B cell (primary cell): ENCODE results near the gene ENPP7.

Experiments used
- EZH2 ChIP-seq: IDR thresholded peaks from 2 replicates; pipeline ENCODE4 v1.6.1; 2012; ENCODE audit warnings: borderline replicate concordance, low read depth, mild to moderate bottlenecking, moderate library complexity, low read length; ENCODE audit not compliant: insufficient read depth, poor library complexity, severe bottlenecking
- TF ChIP-seq, protein P1 (sequence below): fragments of 200-600 bp; IDR thresholded peaks from one replicate; pipeline ENCODE4 v1.8.0; 2022; ENCODE audit warnings: antibody characterized with exemption, mild to moderate bottlenecking

DNA sequence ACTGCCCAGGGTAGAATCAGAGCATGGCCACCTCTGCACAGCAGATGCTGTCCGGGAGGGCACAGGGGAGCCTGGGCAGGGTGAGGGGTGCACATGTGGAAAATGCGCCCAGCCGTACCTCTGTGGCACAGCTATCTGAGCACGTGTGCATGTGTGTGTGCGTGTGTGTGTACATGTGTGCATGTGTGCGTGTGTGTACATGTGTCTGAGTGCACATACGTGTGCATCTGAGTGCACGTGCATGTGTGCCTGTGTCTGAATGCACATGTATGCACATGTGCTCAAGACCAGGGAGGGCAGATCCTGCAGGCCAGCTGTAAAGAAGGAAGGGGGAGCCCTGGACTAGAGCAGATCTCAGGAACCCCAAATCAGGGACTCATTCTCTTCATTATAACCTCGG is 37.3 kb upstream of the ENPP7 start:
- TF ChIP-seq, protein P1, sequence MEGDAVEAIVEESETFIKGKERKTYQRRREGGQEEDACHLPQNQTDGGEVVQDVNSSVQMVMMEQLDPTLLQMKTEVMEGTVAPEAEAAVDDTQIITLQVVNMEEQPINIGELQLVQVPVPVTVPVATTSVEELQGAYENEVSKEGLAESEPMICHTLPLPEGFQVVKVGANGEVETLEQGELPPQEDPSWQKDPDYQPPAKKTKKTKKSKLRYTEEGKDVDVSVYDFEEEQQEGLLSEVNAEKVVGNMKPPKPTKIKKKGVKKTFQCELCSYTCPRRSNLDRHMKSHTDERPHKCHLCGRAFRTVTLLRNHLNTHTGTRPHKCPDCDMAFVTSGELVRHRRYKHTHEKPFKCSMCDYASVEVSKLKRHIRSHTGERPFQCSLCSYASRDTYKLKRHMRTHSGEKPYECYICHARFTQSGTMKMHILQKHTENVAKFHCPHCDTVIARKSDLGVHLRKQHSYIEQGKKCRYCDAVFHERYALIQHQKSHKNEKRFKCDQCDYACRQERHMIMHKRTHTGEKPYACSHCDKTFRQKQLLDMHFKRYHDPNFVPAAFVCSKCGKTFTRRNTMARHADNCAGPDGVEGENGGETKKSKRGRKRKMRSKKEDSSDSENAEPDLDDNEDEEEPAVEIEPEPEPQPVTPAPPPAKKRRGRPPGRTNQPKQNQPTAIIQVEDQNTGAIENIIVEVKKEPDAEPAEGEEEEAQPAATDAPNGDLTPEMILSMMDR, result no peak
- TF ChIP-seq EZH2, result no peak
